Smooth muscle cell (in vitro differentiated cells): ENCODE data around the gene ING4. TPM values are rescaled to one million over a fixed set of nuclear protein-coding genes. Genes with fewer than 3 reads are reported as not detected.

Experiments
- DNase-seq: peaks from one replicate; lab custom pipeline; 2025; ENCODE audit not compliant: unreplicated experiment; lab: John Stamatoyannopoulos, UW
- H2AFZ ChIP-seq: fragments of 200-600 bp; sonication (generic); 2 replicates; pipeline ENCODE4 v1.6.0; 2016; ENCODE audit warnings: antibody characterized with exemption, low read depth, mild to moderate bottlenecking
- H3F3A ChIP-seq: fragments of 200-600 bp; sonication (generic); 2 replicates; pipeline ENCODE4 v1.6.0; 2017; ENCODE audit warnings: antibody characterized with exemption, low read depth
- H3K27ac ChIP-seq: fragments of 200-600 bp; sonication (generic); 2 replicates; pipeline ENCODE4 v1.5.1; 2016; ENCODE audit warnings: low read depth, mild to moderate bottlenecking
- H3K27me3 ChIP-seq: fragments of 200-600 bp; sonication (generic); 2 replicates; pipeline ENCODE4 v1.6.1; 2016; ENCODE audit warnings: low read depth, mild to moderate bottlenecking
- H3K36me3 ChIP-seq: fragments of 200-600 bp; sonication (generic); 2 replicates; pipeline ENCODE4 v1.5.1; 2016; ENCODE audit warnings: low read depth
- H3K4me1 ChIP-seq: fragments of 200-600 bp; sonication (generic); 2 replicates; pipeline ENCODE4 v1.5.1; 2016; ENCODE audit warnings: low read depth
- H3K4me2 ChIP-seq: fragments of 200-600 bp; sonication (generic); 2 replicates; pipeline ENCODE4 v1.6.0; 2016; ENCODE audit warnings: mild to moderate bottlenecking
- H3K4me3 ChIP-seq: fragments of 200-600 bp; sonication (generic); 2 replicates; pipeline ENCODE4 v1.5.1; 2016; ENCODE audit warnings: mild to moderate bottlenecking
- H3K79me2 ChIP-seq: fragments of 200-600 bp; sonication (generic); 2 replicates; pipeline ENCODE4 v1.6.0; 2016; ENCODE audit warnings: low read depth, mild to moderate bottlenecking
- H3K9ac ChIP-seq: fragments of 200-600 bp; sonication (generic); 2 replicates; pipeline ENCODE4 v1.6.0; 2016; ENCODE audit warnings: low read depth
- H3K9me3 ChIP-seq: fragments of 200-600 bp; sonication (generic); replicated peaks from 2 replicates; pipeline ENCODE4 v1.5.1; 2016; ENCODE audit warnings: low read depth
- H4K20me1 ChIP-seq: fragments of 200-600 bp; sonication (generic); 2 replicates; pipeline ENCODE4 v1.6.0; 2016; ENCODE audit warnings: low read depth
- CTCF ChIP-seq: fragments of 200-600 bp; sonication (generic); IDR thresholded peaks from 2 replicates; pipeline ENCODE4 v1.5.1; 2017; ENCODE audit warnings: borderline replicate concordance, mild to moderate bottlenecking, antibody characterized with exemption; ENCODE audit not compliant: insufficient read depth, poor library complexity, severe bottlenecking
- WGBS: methylation state at CpG from one replicate; pipeline ENCODE4 v1.1.7; 2016; ENCODE audit warnings: low lambda C conversion rate; 5-methylcytosine and 5-hydroxymethylcytosine counted together
- polyA plus RNA-seq: library from polyadenylated mRNA; unstranded; fragments of >200 nt; fragmentation: Nextera tagmentation; extraction: Ambion mirVana; gene quantifications from 2 replicates; pipeline ENCODE4 v1.2.1, GENCODE V29; 2016
- total RNA-seq: library from RNA; depleted of rRNA; stranded (reverse); fragments of >200 nt; gene quantifications from 2 replicates; pipeline ENCODE4 v1.2.3, GENCODE V29; 2014

Gene ING4
- total and polyA plus RNA-seq, 2 experiments from 2014 or later = 24.8 to 27.0 TPM

- no peak for DNase-seq
- TF ChIP-seq CTCF = no peak
- peak within 1 kb of the TSS; percentile 79 for H3K4me2 ChIP-seq
- H3K9ac ChIP-seq = peak within 1 kb of the TSS; percentile 34
- H4K20me1 ChIP-seq = no peaks in the 10 kb centered on the region
- no peaks in the 10 kb centered on the region for H3K9me3 ChIP-seq
- H3K27ac ChIP-seq = peak within 1 kb of the TSS; percentile 64
- H3K27me3 ChIP-seq = no peaks in the 10 kb centered on the region
- peak within 1 kb of the TSS; percentile 6 for H3K4me3 ChIP-seq
- H2AFZ ChIP-seq = peak within 1 kb of the TSS; percentile 54
- H3K4me1 ChIP-seq = peaks cover 18% of the 10 kb centered on the region
- no peaks in the 10 kb centered on the region for H3F3A ChIP-seq
- H3K36me3 ChIP-seq = no peaks in the 10 kb centered on the region
- 31% methylated on average over 16 of the region's 18 CpGs for WGBS
- H3K79me2 ChIP-seq = no peaks in the 10 kb centered on the region
Observed at GRCh38 chr12:6635856-6636531, 26.9 kb downstream of the ING4 start, which contains the start of gene LPAR5. LPAR5 (minus strand) TSS chr12:6635959; CDS start chr12:6621248, 14,711 bp downstream.

DNA sequence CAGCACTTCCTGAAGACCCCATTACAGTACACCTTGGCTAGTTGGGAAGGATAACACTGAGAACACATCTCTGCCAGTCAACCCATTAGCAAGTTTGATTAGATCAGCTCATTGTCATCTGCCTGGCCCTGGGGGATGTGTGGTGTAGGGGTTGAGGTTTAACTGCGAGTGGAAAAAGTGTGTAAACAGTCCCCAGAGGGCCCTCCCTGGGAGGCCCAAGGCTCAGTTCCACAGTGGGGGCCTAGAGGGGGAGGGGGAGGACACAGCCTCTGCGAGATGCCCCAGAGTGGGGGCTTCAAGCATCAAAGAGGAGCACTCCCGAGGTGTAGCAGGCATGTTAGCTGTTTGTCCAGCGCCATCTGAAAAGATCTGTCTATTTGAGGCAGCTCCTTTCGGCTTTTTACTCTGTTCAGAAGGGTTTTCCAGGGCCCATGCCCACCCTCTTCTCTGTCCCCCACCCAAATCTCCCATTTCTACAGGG, 27.5 kb downstream of the ING4 start:
- WGBS = 51% methylated on average over 4 of the region's 5 CpGs
- Histone ChIP-seq H4K20me1 (no peaks in the 10 kb centered on the region), H3K27me3 (no peaks in the 10 kb centered on the region), H3K79me2 (no peaks in the 10 kb centered on the region), H3K4me3 (peak overlapping the region; percentile 6), H3K4me2 (peak overlapping the region; percentile 79), H3K4me1 (peaks cover 18% of the 10 kb centered on the region), H3K9me3 (no peaks in the 10 kb centered on the region), H3K27ac (peak overlapping the region; percentile 64), H3K9ac (peak overlapping the region; percentile 21), H3F3A (no peaks in the 10 kb centered on the region), H2AFZ (peak overlapping the region; percentile 54), H3K36me3 (no peaks in the 10 kb centered on the region)
- TF ChIP-seq CTCF = no peak
- DNase-seq = no peak

GRCh38 chr12:6632026-6632983, 30.6 kb downstream of the ING4 start:
- Histone ChIP-seq H4K20me1 (no peaks in the 10 kb centered on the region), H3F3A (no peaks in the 10 kb centered on the region), H3K79me2 (no peaks in the 10 kb centered on the region), H2AFZ (peak overlapping the region; percentile 90), H3K4me1 (peaks cover 18% of the 10 kb centered on the region), H3K9ac (no peak overlapping the region), H3K27ac (peak overlapping the region; percentile 47), H3K4me3 (no peak overlapping the region), H3K36me3 (no peaks in the 10 kb centered on the region), H3K27me3 (no peaks in the 10 kb centered on the region), H3K4me2 (no peak overlapping the region), H3K9me3 (no peaks in the 10 kb centered on the region)
- WGBS = 70% methylated on average over 21 of the region's 21 CpGs
- TF ChIP-seq CTCF = no peak
- no peak for DNase-seq
